ENCODE results near the gene LARGE1.

DNA sequence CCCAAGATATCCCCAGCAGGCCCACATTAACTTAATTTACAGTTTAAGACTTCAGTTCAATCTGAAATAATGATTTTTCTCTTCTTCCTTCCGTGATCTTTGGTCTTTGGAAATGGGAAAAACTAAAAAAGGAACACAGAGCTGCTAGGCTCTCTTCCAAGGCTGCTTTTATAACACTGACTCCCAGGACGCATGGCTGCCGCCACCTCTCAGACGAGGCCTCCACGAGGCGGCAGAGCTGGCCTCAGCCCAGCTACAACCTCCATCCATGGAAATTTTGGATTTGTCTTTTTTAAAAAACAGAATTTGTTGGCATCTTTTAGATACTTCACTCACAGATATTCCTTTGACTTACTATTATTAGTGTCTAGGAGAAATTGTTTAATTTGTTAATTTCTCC lies 476.6 kb downstream of the LARGE1 start:
- TF ChIP-seq, protein P1, sequence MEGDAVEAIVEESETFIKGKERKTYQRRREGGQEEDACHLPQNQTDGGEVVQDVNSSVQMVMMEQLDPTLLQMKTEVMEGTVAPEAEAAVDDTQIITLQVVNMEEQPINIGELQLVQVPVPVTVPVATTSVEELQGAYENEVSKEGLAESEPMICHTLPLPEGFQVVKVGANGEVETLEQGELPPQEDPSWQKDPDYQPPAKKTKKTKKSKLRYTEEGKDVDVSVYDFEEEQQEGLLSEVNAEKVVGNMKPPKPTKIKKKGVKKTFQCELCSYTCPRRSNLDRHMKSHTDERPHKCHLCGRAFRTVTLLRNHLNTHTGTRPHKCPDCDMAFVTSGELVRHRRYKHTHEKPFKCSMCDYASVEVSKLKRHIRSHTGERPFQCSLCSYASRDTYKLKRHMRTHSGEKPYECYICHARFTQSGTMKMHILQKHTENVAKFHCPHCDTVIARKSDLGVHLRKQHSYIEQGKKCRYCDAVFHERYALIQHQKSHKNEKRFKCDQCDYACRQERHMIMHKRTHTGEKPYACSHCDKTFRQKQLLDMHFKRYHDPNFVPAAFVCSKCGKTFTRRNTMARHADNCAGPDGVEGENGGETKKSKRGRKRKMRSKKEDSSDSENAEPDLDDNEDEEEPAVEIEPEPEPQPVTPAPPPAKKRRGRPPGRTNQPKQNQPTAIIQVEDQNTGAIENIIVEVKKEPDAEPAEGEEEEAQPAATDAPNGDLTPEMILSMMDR (IDR thresholded peaks at IDR 0.05) = no peak
- TF ChIP-seq POLR2A (IDR thresholded peaks at IDR 0.05) = no peak

Data from tibial nerve (tissue), 3 donors.